ENCODE measurements around the gene SRRM3.
A peak's percentile ranks its signal among the peaks of the same experiment; 100 is the strongest.
"Not testable (repeated sequence)": the region's sequence is repeated elsewhere in the genome, so short reads cannot be mapped to it uniquely, and the experiment has no call there.

SRRM3 gene

GRCh38 chr7:76310102-76310957 lies 108.6 kb downstream of the SRRM3 start:
- DNase-seq (ENCODE audit: insufficient read length, low spot score), result no peak
- no peak for FAIRE-seq
- TF ChIP-seq POU2F2 (IDR thresholded peaks at IDR 0.05; ENCODE audit: low read depth, low read length) (no peak), PAX5 (IDR thresholded peaks at IDR 0.05; ENCODE audit: insufficient read depth, low read length, severe bottlenecking) (no peak), SPI1 (IDR thresholded peaks at IDR 0.05; ENCODE audit: low read depth, low read length) (no peak), POLR2AphosphoS5 (IDR thresholded peaks at IDR 0.05; ENCODE audit: low read depth, low read length) (no peak), TAF1 (IDR thresholded peaks at IDR 0.05; ENCODE audit: low read depth, low read length) (no peak), POLR2A (IDR thresholded peaks at IDR 0.05; ENCODE audit: low read depth, low read length) (no peak)

GRCh38 chr7:76311838-76312237 lies 110.1 kb downstream of the SRRM3 start:
- DNase-seq (ENCODE audit: insufficient read length, low spot score); FAIRE-seq: not testable (repeated sequence)

GRCh38 chr7:76314042-76314721 lies 112.5 kb downstream of the SRRM3 start:
- peak; percentile 56; the same call in 1 of the 2 replicates for TF ChIP-seq POU2F2 (IDR thresholded peaks at IDR 0.05; ENCODE audit: low read depth, low read length)
- TF ChIP-seq POLR2AphosphoS5 (IDR thresholded peaks at IDR 0.05; ENCODE audit: low read depth, low read length), result no peak
- no peak for TF ChIP-seq SPI1 (IDR thresholded peaks at IDR 0.05; ENCODE audit: low read depth, low read length)
- FAIRE-seq, result peak; percentile 91
- DNase-seq (ENCODE audit: insufficient read length, low spot score), result peak; percentile 93

- FAIRE-seq; DNase-seq (ENCODE audit: insufficient read length, low spot score): not testable (repeated sequence)
Observed at GRCh38 chr7:76314740-76315139, 113.0 kb downstream of the SRRM3 start.

- FAIRE-seq (no peak), DNase-seq (ENCODE audit: insufficient read length, low spot score) (no peak)
- TF ChIP-seq POLR2AphosphoS5 (IDR thresholded peaks at IDR 0.05; ENCODE audit: low read depth, low read length) (no peak), TAF1 (IDR thresholded peaks at IDR 0.05; ENCODE audit: low read depth, low read length) (no peak), PAX5 (IDR thresholded peaks at IDR 0.05; ENCODE audit: insufficient read depth, low read length, severe bottlenecking) (no peak), POLR2A (IDR thresholded peaks at IDR 0.05; ENCODE audit: low read depth, low read length) (no peak), POU2F2 (IDR thresholded peaks at IDR 0.05; ENCODE audit: low read depth, low read length) (no peak), SPI1 (IDR thresholded peaks at IDR 0.05; ENCODE audit: low read depth, low read length) (no peak)
Observed at GRCh38 chr7:76315364-76315763, 113.7 kb downstream of the SRRM3 start.

GRCh38 chr7:76316984-76317781 lies 115.5 kb downstream of the SRRM3 start:
- no peak for FAIRE-seq
- DNase-seq (ENCODE audit: insufficient read length, low spot score), result no peak
- no peak for TF ChIP-seq PAX5 (IDR thresholded peaks at IDR 0.05; ENCODE audit: insufficient read depth, low read length, severe bottlenecking)
- no peak for TF ChIP-seq SPI1 (IDR thresholded peaks at IDR 0.05; ENCODE audit: low read depth, low read length)
- no peak for TF ChIP-seq POU2F2 (IDR thresholded peaks at IDR 0.05; ENCODE audit: low read depth, low read length)
- TF ChIP-seq POLR2A (IDR thresholded peaks at IDR 0.05; ENCODE audit: low read depth, low read length), result no peak
- TF ChIP-seq POLR2AphosphoS5 (IDR thresholded peaks at IDR 0.05; ENCODE audit: low read depth, low read length), result no peak
- no peak for TF ChIP-seq TAF1 (IDR thresholded peaks at IDR 0.05; ENCODE audit: low read depth, low read length)

GRCh38 chr7:76317782-76318487 lies 116.2 kb downstream of the SRRM3 start:
- peak; percentile 95 for FAIRE-seq
- DNase-seq (ENCODE audit: insufficient read length, low spot score), result peak; percentile 96
- TF ChIP-seq TAF1 (IDR thresholded peaks at IDR 0.05; ENCODE audit: low read depth, low read length) (peak; percentile 21; the same call in 1 of the 2 replicates), POU2F2 (IDR thresholded peaks at IDR 0.05; ENCODE audit: low read depth, low read length) (no peak), POLR2A (IDR thresholded peaks at IDR 0.05; ENCODE audit: low read depth, low read length) (peak; percentile 43), POLR2AphosphoS5 (IDR thresholded peaks at IDR 0.05; ENCODE audit: low read depth, low read length) (0 out of 2 replicates have a peak, but pooled peaks have one; percentile 68), SPI1 (IDR thresholded peaks at IDR 0.05; ENCODE audit: low read depth, low read length) (no peak), PAX5 (IDR thresholded peaks at IDR 0.05; ENCODE audit: insufficient read depth, low read length, severe bottlenecking) (no peak)

- FAIRE-seq (peak; percentile 88), DNase-seq (ENCODE audit: insufficient read length, low spot score) (peak; percentile 67)
- peak; percentile 58; the same call in 1 of the 2 replicates for TF ChIP-seq POLR2AphosphoS5 (IDR thresholded peaks at IDR 0.05; ENCODE audit: low read depth, low read length)
- TF ChIP-seq SPI1 (IDR thresholded peaks at IDR 0.05; ENCODE audit: low read depth, low read length), result no peak
- no peak for TF ChIP-seq TAF1 (IDR thresholded peaks at IDR 0.05; ENCODE audit: low read depth, low read length)
- peak; percentile 72; the same call in 1 of the 2 replicates for TF ChIP-seq POU2F2 (IDR thresholded peaks at IDR 0.05; ENCODE audit: low read depth, low read length)
- TF ChIP-seq PAX5 (IDR thresholded peaks at IDR 0.05; ENCODE audit: insufficient read depth, low read length, severe bottlenecking), result no peak
- TF ChIP-seq POLR2A (IDR thresholded peaks at IDR 0.05; ENCODE audit: low read depth, low read length), result peak; percentile 54
Observed at GRCh38 chr7:76318488-76319353, 117.0 kb downstream of the SRRM3 start.

All from GM12891 (cell line).